HG02884 (cell line): ENCODE data around the gene PACRG.

ENCODE experiments used
- ATAC-seq: cut with Tn5 transposase; IDR thresholded peaks from one replicate; pipeline ENCODE4 v1.9.1; 2021; ENCODE audit warnings: mild to moderate bottlenecking, moderate library complexity; ENCODE audit not compliant: unreplicated experiment

PACRG gene

DNA sequence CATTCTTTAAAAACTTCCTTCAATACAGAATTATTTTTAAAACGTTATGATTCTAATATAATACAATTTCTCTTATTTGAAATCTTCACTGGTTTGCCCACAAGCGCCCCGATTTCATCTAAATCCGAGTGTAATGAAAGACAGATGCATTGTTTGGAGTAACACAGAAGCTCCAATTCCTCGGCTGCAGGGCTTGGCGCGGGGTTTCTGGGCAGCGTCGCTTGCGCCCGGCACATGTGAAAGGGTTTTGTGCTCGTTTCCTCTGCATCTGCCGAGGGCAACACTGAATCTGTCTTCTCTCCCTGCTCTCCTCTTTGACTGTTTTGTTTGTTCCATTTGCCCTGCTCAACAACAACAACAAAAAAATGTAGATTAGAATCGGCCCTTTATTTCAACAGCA lies 438.1 kb downstream of the PACRG start:
- ATAC-seq: no peak

DNA sequence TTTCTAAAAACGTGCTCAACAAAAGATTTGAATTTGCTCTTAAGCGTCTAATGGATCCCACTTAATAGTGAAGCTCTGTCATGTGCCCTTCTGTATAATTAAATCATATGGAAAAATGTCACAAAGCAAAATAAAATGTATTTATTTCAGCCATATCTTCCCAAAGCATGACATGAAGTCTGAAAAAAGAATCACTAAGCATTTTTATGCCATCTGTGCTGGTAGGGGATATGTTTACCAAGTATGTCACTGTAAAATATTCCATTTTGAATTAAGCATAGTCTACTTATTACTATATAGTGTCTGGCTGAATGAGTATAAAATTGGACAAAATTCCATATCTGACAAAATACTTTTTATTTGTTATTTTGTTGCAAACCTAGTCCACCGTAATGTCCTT lies 438.7 kb downstream of the PACRG start:
- ATAC-seq: no peak

DNA sequence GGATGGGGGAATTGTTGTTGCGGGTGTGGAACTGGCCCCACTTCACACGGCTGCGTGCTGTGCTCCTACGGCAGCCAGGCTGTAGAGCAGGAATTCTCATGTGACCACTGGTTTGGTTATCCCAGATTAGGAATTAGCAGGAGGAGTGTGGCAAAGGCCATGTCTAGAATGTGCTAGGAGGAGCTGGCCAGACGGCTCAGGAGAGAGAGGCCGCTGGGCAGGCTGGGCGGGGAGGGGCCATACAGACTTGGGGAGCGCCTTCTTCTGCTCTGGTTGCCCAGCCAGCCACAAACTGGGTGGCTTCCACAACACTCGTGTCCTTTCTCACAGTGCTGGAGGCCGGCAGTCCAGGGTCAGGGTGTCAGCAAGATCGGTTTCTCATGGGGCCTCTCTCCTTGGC lies 441.7 kb downstream of the PACRG start:
- no peak for ATAC-seq

DNA sequence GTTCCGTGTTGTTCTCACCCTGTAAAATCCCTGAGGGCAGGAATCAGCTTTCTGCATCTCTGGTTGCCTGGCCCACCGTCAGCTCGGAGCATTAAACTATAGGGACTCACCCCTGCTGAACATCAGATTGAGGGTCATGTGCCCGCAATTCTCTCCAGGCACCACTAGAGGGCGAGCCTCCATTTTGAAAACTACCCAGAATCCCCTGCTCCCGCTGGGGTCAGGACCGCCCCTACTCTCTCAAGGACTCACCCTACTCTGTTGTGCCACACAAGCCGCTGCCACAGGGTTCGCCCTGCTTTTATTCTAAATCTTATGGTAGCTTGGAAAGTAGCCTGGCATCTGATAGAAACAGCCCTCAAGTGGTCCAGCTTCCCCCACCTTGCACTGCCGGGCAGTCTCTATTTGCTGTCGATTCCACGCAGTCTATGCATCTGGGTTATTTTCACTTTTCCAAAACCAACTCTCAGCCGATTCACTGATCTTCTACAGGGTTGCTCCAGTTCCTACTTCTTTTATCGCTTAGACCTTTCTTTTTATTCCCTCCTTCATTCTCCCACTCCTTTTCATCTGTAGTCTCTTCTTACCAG lies 442.6 kb downstream of the PACRG start:
- peak; percentile 93 for ATAC-seq

DNA sequence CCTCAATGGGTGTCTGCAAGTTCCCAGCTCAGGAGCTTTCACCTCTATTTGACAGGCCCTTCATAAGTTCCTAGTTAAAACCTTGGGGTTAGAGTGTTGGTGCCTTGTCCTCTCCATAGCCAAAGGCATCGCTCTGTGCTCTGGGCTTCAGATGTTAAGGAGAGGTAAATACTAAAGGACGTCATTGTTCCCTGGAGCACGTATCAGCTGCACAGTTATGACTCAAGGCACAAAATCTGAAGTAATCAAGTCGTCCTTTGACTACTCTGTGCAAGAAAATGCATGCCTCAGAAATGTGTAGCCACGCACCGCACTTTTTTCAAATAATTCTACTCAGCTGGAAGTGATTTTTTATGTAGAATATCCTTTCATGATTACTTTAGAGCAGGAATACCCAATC lies 446.0 kb downstream of the PACRG start:
- no peak for ATAC-seq

DNA sequence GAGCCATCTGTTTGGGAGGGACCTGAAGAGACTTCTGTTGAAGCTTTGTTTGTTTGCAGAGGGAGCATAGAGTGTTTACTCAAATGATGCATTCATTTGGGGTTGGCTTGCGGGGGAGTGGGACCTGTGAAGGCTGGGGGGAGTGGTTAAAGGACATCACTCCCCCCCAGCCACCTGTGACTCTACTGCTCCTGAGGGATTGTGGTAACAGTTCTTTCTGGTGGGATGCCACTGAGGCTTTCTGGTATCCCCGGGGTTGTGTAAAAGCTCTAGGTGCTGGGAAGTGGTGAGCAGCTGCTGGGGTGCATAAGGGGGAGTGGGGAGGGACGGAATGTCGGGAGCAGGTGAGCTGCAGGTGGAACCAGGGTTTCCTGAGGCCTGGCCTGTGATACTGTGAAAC lies 447.5 kb downstream of the PACRG start:
- ATAC-seq: no peak

DNA sequence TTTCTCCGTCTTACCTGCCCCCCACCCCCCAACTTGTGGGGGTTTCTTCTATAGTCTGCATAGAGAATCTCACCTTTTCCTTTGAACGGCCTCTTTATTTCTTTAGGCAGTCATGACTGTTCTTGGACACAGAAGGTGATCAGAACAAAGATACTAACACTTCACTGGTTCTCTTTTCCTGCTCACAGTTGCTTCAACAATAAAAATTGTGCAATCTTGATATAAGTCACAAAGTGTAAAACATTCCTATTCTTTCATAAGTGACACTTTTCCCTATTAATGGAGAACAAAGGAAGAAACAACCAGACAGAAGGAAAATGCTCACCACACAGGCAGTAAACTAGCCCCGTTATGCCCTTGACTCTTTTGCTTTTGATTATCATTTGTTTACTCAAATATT lies 448.3 kb downstream of the PACRG start:
- no peak for ATAC-seq

DNA sequence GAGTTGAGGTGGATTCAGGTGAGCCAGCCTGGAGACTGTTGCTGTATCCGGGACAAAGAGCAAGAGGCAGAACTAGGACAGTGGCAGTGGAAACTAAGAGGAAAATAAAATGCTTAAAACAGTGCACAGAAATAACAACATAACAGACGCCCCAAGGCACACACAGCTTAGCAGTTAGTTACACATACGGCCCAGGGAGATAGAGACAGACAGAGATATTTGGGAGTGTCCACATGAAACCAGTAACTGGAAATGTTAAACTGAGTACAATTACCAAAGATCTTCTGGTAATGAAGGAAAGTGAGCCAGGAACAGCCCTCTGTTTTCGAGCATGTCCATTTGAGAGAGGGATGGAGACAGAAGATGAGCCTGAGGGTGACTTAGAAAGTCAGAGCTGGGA lies 449.2 kb downstream of the PACRG start:
- no peak for ATAC-seq

DNA sequence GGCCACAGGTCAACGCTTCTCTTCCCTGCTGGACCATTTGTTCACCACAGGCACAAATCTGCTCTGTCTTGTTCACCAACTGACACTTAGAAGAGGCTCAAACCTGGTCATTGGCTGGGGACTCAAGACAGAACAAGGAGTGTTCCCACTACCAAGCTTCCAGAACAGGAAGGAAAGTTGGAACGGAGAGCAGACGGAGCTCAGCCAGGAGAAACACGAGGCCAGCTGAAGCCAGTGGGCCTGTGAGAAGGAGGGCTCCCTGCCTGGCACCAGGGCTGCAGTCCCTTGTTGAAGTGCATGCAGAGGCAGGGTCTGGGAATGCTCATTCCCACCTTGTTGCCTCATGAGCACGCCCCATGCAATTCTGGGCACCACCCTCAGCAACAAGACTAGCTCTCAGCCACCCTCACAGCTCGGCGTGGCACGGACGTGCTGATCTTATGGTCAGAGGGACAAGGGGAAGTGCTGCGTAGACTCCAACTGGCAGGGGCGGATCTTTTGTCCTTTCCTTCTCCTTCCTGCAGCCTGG lies 450.2 kb downstream of the PACRG start:
- ATAC-seq: no peak

DNA sequence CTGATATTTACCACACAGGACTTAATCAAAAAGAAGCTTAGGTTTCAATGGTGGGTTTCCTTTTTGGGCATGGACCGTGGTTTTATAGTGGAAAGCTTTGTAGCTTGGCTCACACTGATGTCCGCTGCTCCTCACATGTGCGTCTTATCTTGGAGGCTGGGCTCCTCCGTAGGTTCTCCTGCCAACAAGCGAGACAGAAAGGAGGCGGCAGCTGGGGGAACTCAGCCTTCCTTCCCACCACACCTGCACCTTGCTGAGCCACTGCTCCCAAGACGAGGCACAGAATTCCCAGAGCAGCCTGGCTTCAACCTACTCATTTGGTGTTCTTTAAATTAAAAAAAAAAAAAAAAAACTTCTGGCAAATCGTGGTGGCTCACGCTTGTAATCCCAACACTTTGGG lies 451.3 kb downstream of the PACRG start:
- no peak for ATAC-seq

DNA sequence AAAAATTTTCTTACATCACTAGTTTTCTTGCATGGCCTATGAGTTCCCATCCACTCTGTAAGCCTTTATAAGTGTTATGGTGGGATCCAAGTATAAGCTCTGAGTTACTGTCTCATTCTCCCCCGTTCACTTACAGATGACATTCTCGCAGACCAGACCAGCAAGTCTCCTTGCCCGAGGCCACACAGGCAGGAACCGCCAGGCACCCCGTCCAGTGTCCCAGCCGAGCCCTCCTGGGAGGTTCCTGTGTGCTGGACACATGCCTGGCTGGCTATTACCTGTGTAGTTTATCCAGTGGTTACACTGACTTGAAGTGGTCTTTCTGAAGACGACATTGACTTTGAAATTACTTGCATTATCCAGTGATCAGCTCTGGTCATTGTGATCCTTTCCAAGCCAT lies 451.9 kb downstream of the PACRG start:
- ATAC-seq: no peak

DNA sequence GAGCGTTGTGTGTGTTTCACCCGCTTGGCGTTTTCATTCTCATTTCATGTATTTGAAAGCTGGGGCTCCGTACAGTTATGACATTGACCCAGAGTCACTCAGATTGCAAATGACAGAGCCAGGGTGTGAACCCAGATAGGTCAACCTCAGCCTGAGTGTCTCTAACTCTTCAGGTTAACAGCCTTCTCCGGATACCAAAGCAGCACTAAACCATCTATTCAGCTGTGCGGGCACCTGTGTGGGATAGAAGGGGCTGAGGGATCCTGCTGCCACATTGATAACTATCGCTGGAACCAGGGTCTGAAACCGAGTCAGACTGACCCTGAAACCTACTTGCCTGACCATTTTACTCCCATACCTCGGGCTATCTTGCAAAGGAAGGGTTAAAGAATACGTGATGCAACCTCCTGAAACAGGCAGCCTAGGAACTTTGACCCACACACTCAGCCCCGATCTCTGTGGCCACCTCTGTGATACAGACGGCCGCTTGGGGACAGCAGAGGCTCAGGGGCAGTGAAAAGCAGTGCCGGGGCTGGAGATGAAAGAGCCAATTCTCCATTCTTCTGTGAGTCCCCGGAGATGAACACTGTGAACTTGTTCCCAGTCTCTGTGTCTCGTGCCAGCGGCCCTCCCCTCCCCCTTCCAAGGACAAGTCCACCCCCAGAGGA lies 453.2 kb downstream of the PACRG start:
- no peak for ATAC-seq

DNA sequence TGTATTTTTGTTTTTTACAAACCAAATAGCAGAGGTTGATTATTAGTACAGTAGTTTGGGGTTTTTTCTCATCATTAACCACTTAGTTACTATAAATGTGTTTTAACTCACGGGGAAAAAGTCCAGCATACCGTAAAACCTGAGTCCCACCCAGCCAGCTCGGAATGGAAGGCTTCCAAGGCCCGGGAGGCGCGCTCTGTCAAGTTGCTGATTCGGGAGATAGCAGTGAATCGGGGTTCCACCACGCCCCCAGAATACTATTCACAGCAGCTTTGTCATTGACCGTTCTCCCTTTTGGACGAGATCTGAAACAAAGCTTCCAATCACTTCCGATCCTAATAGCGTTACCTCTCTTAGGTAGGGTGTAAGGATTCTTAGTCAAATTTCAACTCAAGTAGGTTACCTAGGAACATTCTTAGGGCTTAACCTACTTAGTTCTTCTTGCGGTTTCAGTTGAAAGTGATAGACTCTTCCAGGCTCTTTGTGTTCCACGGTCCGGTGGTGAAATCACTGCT lies 453.9 kb downstream of the PACRG start:
- ATAC-seq: no peak

DNA sequence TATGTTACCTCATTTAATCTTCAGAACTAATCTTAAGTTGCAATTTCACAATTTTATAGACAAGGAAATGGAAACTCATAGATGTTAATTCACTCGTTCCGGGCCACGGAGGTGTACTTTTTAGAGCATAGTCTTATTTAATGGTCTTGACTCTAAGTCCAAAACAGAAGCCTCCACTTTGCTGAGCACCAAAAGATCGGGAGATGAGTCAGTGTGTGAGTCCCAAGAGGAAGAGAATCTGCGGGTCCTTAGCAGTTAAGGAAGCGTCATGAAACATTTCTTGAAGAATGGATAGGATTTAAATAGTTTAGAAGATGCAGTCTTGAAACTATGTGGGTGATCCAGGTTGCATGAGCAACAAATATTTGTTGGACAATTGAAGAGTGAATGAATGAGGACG lies 454.9 kb downstream of the PACRG start:
- ATAC-seq: no peak

DNA sequence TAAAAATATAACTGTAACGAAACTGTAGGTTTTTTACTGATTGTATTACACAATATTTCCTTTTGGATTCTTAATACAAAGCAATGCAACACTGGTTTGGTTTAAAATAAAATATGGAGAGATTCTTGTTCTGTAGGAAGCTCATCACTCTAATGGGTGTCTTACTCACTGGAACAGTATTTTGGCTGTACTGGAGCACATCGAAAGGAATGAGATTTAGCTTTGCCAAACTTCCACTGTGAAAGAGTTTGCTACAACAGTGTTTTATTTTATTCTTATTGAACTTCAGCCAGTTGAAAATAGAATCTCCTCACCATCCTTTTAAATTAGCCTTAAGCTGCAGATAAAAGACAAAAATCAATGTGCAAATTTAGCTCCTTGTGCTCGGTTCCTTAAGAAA lies 456.0 kb downstream of the PACRG start:
- no peak for ATAC-seq

DNA sequence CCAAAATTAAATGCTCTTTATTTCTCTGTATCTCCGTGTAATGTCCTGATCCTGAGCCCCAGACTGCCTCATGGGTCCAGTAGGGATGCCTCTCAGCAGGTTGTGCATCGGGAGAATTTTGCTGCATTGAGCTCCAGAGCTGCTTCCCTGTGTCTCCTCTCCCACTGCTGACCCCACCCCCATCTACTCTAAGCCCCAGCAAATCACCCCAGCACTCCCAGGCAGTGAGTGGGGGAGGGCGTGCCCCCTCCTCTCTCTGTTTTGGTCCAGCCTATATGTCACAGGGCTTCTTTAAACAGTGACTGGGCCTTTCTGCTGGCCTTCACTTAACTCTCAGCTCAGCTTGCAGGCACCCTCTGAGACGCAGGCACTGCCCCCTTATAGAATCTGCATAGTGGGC lies 458.0 kb downstream of the PACRG start:
- no peak for ATAC-seq

DNA sequence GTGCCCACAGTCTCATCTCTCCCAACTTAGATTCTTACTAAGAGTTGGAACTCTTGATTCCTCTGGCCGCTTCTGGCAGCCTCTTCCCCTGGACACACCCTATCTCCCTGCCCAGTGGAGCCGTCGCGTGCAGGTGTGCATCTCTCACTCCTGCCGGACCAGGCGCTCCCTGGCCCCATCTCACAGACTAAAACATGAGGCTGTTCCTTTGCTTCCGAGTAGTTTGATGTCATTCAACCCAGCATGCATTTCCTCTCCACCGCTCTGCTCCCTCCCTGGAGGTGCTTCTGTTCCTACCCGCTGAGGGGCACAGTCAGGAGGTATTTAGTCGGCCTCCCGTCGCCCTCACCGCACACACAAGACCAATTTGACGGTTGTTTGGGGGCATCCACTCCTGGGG lies 458.8 kb downstream of the PACRG start:
- no peak for ATAC-seq

DNA sequence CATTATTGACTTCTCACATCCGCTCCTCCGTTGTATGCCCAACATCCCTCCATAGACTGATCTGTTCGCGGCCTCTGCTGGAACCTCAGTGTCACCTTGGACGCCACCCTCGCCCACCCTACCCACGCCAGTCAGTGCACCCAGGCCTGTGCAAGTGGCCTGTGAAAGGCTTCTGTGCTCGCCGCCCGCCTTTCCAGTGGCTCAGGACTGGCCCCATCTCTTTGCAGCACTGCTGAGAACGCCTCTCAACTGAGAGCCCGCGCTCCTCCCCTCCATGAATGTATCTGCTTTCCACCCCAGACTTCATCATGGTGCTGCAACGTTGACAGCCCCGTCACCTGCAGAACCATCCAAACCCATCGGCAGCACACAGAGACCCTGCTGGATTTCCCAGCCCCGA lies 459.4 kb downstream of the PACRG start:
- ATAC-seq: no peak

DNA sequence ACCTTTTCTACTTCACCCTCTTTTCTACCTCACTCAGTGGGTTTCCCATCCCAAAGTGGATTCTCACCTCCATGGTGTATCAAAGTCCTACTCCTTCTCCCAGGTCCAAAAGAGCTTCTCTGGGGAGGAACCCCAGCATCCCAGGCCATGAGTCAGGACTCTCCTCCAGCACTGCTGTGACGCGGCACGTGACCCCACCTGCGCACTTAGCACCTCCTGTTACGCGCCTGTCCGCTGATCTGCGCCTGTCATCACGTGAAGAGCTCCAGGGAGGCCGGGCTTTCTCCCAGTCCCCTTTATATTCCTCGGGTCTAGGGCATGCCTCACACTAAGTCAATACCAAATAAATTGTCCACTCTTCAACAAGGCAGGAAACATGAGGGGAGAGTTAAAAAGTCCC lies 459.8 kb downstream of the PACRG start:
- ATAC-seq: no peak

DNA sequence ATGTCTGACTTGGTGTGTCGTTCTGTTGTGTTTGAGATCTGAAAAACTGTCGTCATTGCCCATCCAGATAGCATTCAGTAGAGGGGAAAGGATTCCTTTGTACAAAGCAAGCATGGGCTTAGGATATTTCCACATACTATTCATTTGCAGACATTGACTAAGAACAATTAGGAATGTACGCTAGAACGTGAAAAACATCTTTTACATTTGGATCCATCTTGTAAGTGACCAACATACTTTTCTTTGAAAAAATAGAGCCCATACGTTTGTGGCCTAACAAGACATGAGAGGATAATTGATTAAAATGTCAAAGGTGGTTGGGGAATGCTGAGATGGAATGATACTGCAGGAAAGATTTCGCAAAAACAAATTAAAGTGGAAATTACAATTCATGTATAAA lies 461.0 kb downstream of the PACRG start:
- ATAC-seq: no peak

DNA sequence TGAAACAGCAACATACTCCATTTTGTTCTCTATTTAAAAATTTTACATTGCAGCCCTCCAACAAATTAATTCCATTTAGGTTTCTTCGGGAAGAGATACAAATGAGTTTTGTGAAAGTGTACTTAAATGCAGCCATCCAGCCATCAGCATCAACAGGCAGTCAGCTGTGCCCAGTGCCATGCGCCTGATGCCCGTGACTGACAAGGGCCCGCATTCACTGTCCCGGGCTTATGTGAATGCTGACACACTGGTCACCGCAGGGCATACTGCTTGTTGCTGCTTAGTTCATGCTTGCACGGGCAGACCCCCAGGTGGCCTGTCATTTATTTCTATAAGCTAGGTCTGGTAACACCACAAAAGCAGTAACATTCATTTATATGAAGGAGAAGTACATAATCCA lies 461.8 kb downstream of the PACRG start:
- no peak for ATAC-seq

DNA sequence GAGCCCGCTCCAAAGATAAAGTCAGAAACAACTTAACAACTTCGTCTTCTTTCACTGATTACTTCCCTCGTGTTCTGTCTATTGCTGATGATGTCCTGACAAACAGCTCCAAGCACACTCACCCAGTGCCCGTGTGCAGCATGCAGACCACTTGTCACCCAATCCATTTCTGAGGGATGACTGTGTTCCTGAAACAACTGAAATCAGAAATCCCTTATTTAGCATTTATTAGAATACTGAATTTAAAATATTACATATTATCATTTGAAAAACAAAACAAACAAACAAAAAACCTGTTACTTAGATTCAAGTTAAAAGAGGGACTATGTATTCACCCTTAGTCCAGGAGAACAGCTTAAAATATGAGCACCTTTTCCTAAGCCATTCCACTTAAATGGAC lies 463.0 kb downstream of the PACRG start:
- no peak for ATAC-seq
